ENCODE measurements around the gene SURF2. TPM values are rescaled to one million over a fixed set of nuclear protein-coding genes. Genes with fewer than 3 reads are reported as not detected.
"Not testable (repeated sequence)": the region's sequence is repeated elsewhere in the genome, so short reads cannot be mapped to it uniquely, and the experiment has no call there.

SURF2 gene
- total RNA-seq, 3 donors from 2014 or later: 16.7 to 25.9 (median 25.2) TPM

DNA sequence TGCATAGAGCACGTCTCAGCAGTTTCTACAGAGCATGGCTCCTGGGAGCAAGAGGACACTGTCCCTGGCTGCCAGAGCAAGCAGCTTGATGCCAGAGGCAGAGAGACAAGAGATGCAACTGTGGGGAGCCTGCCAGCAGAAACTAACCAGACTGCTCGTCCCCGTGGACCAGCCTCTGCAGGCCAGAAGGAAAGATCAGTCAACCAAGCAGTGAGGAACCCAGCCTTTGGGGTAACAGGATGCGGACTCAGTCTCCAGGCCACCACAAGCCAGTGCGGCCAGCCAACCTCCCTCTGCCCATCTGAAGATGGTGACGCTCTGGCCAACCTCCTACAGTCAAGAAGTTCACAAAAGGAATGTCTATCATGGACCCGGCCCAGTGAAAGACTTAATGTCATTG lies 15.8 kb downstream of the SURF2 start:
- no peak for TF ChIP-seq POLR2AphosphoS5 (IDR thresholded peaks at IDR 0.05)
- TF ChIP-seq, protein P1, sequence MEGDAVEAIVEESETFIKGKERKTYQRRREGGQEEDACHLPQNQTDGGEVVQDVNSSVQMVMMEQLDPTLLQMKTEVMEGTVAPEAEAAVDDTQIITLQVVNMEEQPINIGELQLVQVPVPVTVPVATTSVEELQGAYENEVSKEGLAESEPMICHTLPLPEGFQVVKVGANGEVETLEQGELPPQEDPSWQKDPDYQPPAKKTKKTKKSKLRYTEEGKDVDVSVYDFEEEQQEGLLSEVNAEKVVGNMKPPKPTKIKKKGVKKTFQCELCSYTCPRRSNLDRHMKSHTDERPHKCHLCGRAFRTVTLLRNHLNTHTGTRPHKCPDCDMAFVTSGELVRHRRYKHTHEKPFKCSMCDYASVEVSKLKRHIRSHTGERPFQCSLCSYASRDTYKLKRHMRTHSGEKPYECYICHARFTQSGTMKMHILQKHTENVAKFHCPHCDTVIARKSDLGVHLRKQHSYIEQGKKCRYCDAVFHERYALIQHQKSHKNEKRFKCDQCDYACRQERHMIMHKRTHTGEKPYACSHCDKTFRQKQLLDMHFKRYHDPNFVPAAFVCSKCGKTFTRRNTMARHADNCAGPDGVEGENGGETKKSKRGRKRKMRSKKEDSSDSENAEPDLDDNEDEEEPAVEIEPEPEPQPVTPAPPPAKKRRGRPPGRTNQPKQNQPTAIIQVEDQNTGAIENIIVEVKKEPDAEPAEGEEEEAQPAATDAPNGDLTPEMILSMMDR (IDR thresholded peaks at IDR 0.05): no peak
- TF ChIP-seq POLR2A (IDR thresholded peaks at IDR 0.05): no peak
- peak overlapping the region in 1 of 2 donors; percentile 15 for H3K27ac ChIP-seq
- no peaks in the 10 kb centered on the region for H3K36me3 ChIP-seq
- no peak for DNase-seq (ENCODE audit: low spot score in 2 of 2)
- no peaks in the 10 kb centered on the region for H3K27me3 ChIP-seq
- intact Hi-C loops (cut with DNase I; ENCODE audit: low total_unique reads): no loop called here
- H3K4me3 ChIP-seq: no peak overlapping the region
- H3K9me3 ChIP-seq: no peaks in the 10 kb centered on the region
- H3K4me1 ChIP-seq: peaks cover 0 to 29% of the 10 kb centered on the region in 2 donors

DNA sequence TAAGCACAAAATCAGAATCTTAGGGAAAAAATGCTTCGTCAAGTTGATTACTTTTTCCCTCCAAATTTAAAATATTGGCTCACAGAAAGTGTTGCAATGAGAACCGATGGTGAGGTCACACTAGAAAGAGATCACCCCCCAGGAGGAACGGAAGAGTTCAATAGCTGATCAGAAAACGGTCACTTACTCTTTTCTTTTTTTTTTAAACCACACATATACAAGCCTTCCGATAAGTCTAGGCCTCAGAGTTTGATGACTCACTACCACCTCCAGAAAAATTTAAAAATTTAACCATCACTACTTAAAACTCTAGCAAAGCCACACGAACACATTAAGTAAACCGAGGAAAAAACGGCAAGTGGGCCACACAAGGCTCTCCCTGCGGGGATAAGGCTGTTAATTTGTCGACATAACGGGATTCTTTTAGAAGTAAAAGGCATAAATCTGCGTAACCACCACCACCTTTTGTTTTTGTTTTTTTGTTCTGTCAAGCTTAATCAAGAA lies 18.3 kb downstream of the SURF2 start:
- Histone ChIP-seq H3K27me3 (no peaks in the 10 kb centered on the region), H3K36me3 (no peaks in the 10 kb centered on the region), H3K27ac (peak overlapping the region; percentile 97 to 98), H3K4me1 (peaks cover 0 to 15% of the 10 kb centered on the region in 2 donors), H3K9me3 (no peaks in the 10 kb centered on the region), H3K4me3 (peak overlapping the region; percentile 95 to 99 (median 97))
- DNase-seq (ENCODE audit: low spot score in 2 of 2): no peak
- intact Hi-C loops (cut with DNase I; ENCODE audit: low total_unique reads): no loop called here
- TF ChIP-seq, protein P1 (IDR thresholded peaks at IDR 0.05): no peak
- TF ChIP-seq POLR2A (IDR thresholded peaks at IDR 0.05) (no peak), POLR2AphosphoS5 (IDR thresholded peaks at IDR 0.05) (no peak)

DNA sequence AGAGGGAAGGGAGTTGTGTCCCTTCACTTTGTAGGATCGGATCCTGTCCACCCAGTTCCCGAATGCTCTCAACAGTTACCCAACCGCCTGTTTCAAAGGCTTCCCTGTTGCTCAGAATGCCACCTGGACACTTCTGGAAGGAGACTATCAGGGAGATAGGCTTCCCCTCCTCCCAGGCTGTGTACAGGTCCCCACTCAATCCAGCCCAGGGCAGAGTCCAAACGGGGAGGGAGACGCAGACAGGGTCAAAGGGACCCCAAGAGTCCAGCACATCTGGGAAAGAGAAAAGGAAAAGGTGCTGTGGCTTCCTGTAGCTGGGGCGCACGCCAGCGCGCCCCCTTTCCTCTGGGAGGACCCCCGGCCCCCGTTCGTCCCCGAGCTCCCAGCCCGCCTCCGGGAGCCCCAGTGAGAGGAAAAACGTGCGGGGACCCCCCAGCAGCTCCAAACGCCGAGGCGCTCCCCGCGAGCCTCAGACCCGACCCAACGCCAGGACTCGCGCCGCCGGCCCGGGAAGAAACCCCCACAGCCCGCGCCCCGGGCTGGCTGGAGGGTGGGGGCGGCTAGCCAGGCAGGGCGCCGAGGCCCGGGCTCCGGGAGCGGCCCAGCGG lies 18.9 kb downstream of the SURF2 start:
- H3K4me1 ChIP-seq: peaks cover 0 to 11% of the 10 kb centered on the region in 2 donors
- H3K9me3 ChIP-seq: no peaks in the 10 kb centered on the region
- peak in 1 of 3 donors; percentile 16 for TF ChIP-seq POLR2AphosphoS5 (IDR thresholded peaks at IDR 0.05)
- TF ChIP-seq, protein P1 (IDR thresholded peaks at IDR 0.05): no peak
- H3K27me3 ChIP-seq: no peaks in the 10 kb centered on the region
- no peak for DNase-seq (ENCODE audit: low spot score in 2 of 2)
- peak overlapping the region; percentile 95 to 99 (median 97) for H3K4me3 ChIP-seq
- intact Hi-C loops (cut with DNase I; ENCODE audit: low total_unique reads): no loop called here
- H3K36me3 ChIP-seq: no peaks in the 10 kb centered on the region
- peak overlapping the region; percentile 97 to 98 for H3K27ac ChIP-seq

GRCh38 chr9:133375724-133376654 lies 19.6 kb downstream of the SURF2 start, which contains the start of the genes STKLD1 and SURF4:
Gene STKLD1, plus strand, starts transcription at chr9:133376366. Its CDS starts 108 bp downstream, at chr9:133376474.
Gene SURF4, minus strand, starts transcription at chr9:133376060. Its CDS starts 91 bp downstream, at chr9:133375969.
- Histone ChIP-seq H3K36me3 (no peaks in the 10 kb centered on the region), H3K27me3 (no peaks in the 10 kb centered on the region), H3K27ac (peak within 1 kb of the TSS; percentile 97 to 98), H3K4me1 (peaks cover 0 to 11% of the 10 kb centered on the region in 2 donors), H3K9me3 (no peaks in the 10 kb centered on the region), H3K4me3 (peak within 1 kb of the TSS; percentile 95 to 99 (median 97))
- TF ChIP-seq, protein P1 (IDR thresholded peaks at IDR 0.05): peak in 1 of 3 donors; percentile 28
- no peak for TF ChIP-seq POLR2A (IDR thresholded peaks at IDR 0.05)
- TF ChIP-seq POLR2AphosphoS5 (IDR thresholded peaks at IDR 0.05): peak in 2 of 3 donors; percentile 79
- intact Hi-C loops (cut with DNase I; ENCODE audit: low total_unique reads): no loop called here
- DNase-seq (ENCODE audit: low spot score in 2 of 2): peak; percentile 90 to 94

- H3K27me3 ChIP-seq; DNase-seq (ENCODE audit: low spot score in 2 of 2); H3K4me1 ChIP-seq; H3K9me3 ChIP-seq; H3K36me3 ChIP-seq; intact Hi-C loops (cut with DNase I; ENCODE audit: low total_unique reads): not testable (repeated sequence)
- Histone ChIP-seq H3K4me3 (peak overlapping the region in 1 of 3 donors; percentile 36), H3K27ac (peak overlapping the region; percentile 10 to 70)
Observed at GRCh38 chr9:133377280-133377679, 20.9 kb downstream of the SURF2 start.
